ENCODE data around the gene TRABD2A. TPM values are rescaled to one million over a fixed set of nuclear protein-coding genes. Genes with fewer than 3 reads are reported as not detected.

TRABD2A gene
- total RNA-seq, 2 experiments from 2014 or later = 166 to 170 TPM

DNA sequence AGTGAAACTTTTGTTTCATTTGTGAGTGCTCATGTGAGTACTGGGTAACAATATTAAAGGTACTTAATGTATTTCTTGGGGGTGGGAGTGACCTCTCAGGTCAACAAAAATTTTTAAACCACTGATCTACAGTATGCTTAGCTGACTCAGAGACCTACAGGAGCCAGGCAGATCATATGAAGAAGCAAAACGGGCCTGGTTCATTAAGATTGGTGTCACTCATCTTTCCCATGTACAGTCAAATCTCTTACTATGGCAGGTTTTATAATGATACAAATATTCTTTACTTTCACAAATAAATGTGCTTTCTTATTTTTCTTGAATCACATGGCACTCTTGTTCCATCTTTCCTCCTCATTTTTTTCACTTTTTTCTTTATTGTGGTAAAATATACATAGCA, 16.9 kb upstream of the TRABD2A start:
- Histone ChIP-seq H3K4me1 (ENCODE audit: insufficient read depth, low read length) (peaks cover 45% of the 10 kb centered on the region), H3K9me3 (ENCODE audit: control insufficient read depth in 1 of 2, insufficient read depth in 1 of 2, low read length in 2 of 2) (no peaks in the 10 kb centered on the region), H3K27me3 (ENCODE audit: control insufficient read depth in 1 of 2, insufficient read depth in 2 of 2, low read length in 2 of 2) (no peaks in the 10 kb centered on the region), H3K27ac (ENCODE audit: low read depth in 1 of 2, low read length in 2 of 2) (peak overlapping the region; percentile 48 to 64), H3K36me3 (ENCODE audit: insufficient read depth, low read length) (no peaks in the 10 kb centered on the region), H3K4me3 (ENCODE audit: low read length) (no peak overlapping the region)
- Mint-ChIP-seq H3K27me3 (no peaks in the 10 kb centered on the region), H3K27ac (peak overlapping the region; percentile 94), H3K36me3 (ENCODE audit: low read depth) (no peaks in the 10 kb centered on the region), H3K4me1 (ENCODE audit: low read depth) (peaks cover 82% of the 10 kb centered on the region), H3K4me3 (peak overlapping the region; percentile 7), H3K9me3 (no peaks in the 10 kb centered on the region)
- no peak for ATAC-seq (ENCODE audit: poor library complexity)
- intact Hi-C loops (cut with DNase I, micrococcal nuclease) = no loop called here
- TF ChIP-seq, protein P1, sequence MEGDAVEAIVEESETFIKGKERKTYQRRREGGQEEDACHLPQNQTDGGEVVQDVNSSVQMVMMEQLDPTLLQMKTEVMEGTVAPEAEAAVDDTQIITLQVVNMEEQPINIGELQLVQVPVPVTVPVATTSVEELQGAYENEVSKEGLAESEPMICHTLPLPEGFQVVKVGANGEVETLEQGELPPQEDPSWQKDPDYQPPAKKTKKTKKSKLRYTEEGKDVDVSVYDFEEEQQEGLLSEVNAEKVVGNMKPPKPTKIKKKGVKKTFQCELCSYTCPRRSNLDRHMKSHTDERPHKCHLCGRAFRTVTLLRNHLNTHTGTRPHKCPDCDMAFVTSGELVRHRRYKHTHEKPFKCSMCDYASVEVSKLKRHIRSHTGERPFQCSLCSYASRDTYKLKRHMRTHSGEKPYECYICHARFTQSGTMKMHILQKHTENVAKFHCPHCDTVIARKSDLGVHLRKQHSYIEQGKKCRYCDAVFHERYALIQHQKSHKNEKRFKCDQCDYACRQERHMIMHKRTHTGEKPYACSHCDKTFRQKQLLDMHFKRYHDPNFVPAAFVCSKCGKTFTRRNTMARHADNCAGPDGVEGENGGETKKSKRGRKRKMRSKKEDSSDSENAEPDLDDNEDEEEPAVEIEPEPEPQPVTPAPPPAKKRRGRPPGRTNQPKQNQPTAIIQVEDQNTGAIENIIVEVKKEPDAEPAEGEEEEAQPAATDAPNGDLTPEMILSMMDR (IDR thresholded peaks at IDR 0.05) = no peak
- ChIA-PET POLR2A (interaction anchor here (1.0 to 2.3 kb wide), 8 partner anchors 9 to 52 kb away, joined by 3 to 44 read pairs (median 8); no protein-coding TSS in a partner anchor), CTCF (interaction anchor here (1.1 to 1.6 kb wide), 2 partner anchors 15 to 28 kb away, joined by 8 to 11 read pairs; no protein-coding TSS in a partner anchor)
- DNase-seq = no peak

DNA sequence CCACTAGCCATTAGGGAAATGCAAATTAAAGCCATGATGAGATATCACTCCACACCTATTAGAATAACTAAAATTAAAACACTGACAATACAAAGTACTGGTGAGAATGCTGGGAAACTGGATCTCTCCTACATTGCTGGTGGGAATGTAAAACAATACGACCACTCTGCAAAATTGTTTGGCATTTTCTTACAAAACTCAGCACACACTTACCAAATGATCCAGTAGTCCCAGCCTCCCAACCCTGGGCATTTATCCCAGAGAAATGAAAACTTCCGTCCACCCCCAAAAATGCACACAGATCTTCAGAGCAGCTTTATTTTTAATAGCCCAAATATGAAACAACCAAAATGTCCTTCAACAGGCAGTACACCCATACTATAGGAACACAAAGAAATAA, 15.7 kb upstream of the TRABD2A start:
- Mint-ChIP-seq H3K4me3 (no peak overlapping the region), H3K27me3 (no peaks in the 10 kb centered on the region), H3K9me3 (no peaks in the 10 kb centered on the region), H3K36me3 (ENCODE audit: low read depth) (no peaks in the 10 kb centered on the region), H3K4me1 (ENCODE audit: low read depth) (peaks cover 78% of the 10 kb centered on the region), H3K27ac (peak overlapping the region; percentile 66)
- Histone ChIP-seq H3K36me3 (ENCODE audit: insufficient read depth, low read length) (no peaks in the 10 kb centered on the region), H3K9me3 (ENCODE audit: control insufficient read depth in 1 of 2, insufficient read depth in 1 of 2, low read length in 2 of 2) (no peaks in the 10 kb centered on the region), H3K4me1 (ENCODE audit: insufficient read depth, low read length) (peaks cover 45% of the 10 kb centered on the region), H3K27me3 (ENCODE audit: control insufficient read depth in 1 of 2, insufficient read depth in 2 of 2, low read length in 2 of 2) (no peaks in the 10 kb centered on the region), H3K4me3 (ENCODE audit: low read length) (no peak overlapping the region), H3K27ac (ENCODE audit: low read depth in 1 of 2, low read length in 2 of 2) (no peak overlapping the region)
- TF ChIP-seq, protein P1 (IDR thresholded peaks at IDR 0.05) = no peak
- intact Hi-C loops (cut with DNase I, micrococcal nuclease) = no loop called here
- ChIA-PET POLR2A (no interaction called here), CTCF (interaction anchor here (3.6 kb wide), 1 partner anchor 29 kb away, joined by 24 read pairs; no protein-coding TSS in a partner anchor)
- ATAC-seq (ENCODE audit: poor library complexity) = no peak
- DNase-seq = no peak

DNA sequence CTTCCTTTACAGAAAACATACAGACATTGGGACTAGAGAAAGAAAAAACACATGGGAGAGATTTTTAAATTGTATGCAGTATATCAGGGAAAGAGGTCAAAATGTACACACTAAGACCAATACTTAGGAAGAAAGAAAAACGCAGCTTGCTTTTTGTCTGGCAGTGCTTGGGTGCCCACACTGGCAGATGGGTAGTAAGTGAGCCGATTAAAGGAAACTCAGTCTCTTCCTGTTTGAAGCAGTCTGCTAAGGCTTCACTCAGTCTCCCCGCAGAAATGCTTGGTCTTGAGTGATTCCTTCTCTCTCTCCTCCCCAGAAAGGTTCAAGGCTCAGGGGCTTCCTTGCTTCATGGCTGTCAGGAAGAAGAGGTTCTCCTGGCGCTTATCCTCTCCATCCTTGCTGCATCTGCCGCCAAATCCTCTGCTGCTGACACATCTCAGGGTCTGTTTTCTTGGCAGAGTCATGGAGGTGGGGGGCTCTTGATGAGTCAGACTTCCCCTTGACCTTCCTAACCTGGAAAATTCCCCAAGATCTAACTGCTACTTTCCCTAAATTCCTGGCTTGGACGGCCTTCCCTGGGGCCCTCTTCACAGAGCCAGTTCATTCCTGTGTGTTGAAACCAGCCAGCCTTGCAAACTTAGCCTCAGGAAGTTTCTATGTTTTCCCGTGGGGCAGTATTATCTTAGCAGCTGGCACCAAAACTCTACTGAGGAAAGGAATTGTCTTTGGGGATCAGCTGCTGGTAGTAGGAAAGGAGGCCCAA, 14.1 kb upstream of the TRABD2A start:
- Mint-ChIP-seq H3K27me3 (no peaks in the 10 kb centered on the region), H3K9me3 (no peaks in the 10 kb centered on the region), H3K36me3 (ENCODE audit: low read depth) (no peaks in the 10 kb centered on the region), H3K27ac (peak overlapping the region; percentile 66), H3K4me3 (peak overlapping the region; percentile 16), H3K4me1 (ENCODE audit: low read depth) (peaks cover 62% of the 10 kb centered on the region)
- intact Hi-C loops (cut with DNase I, micrococcal nuclease) = no loop called here
- no peaks in the 10 kb centered on the region for H3K9me3 ChIP-seq (ENCODE audit: control insufficient read depth in 1 of 2, insufficient read depth in 1 of 2, low read length in 2 of 2)
- peak overlapping the region; percentile 27 for H3K4me3 ChIP-seq (ENCODE audit: low read length)
- H3K4me1 ChIP-seq (ENCODE audit: insufficient read depth, low read length) = peaks cover 45% of the 10 kb centered on the region
- TF ChIP-seq, protein P1 (IDR thresholded peaks at IDR 0.05) = no peak
- ATAC-seq (ENCODE audit: poor library complexity) = peak; percentile 74
- no peaks in the 10 kb centered on the region for H3K27me3 ChIP-seq (ENCODE audit: control insufficient read depth in 1 of 2, insufficient read depth in 2 of 2, low read length in 2 of 2)
- POLR2A ChIA-PET = interaction anchor here (0.6 to 3.4 kb wide), 9 partner anchors 11 to 112 kb away, joined by 3 to 60 read pairs (median 5); partner anchors contain the start of gene TMSB10
- CTCF ChIA-PET = interaction anchor here (0.8 to 3.6 kb wide), 4 partner anchors 10 to 31 kb away, joined by 3 to 24 read pairs (median 10); partner anchors contain the start of gene TRABD2A
- peak overlapping the region; percentile 59 to 76 for H3K27ac ChIP-seq (ENCODE audit: low read depth in 1 of 2, low read length in 2 of 2)
- DNase-seq = peak in 4 of 14 experiments; percentile 57 to 64 (median 60)
- no peaks in the 10 kb centered on the region for H3K36me3 ChIP-seq (ENCODE audit: insufficient read depth, low read length)
